KMS-11 (cell line): ENCODE results near the gene TAOK1.

Experiments used
- H2AFZ ChIP-seq: fragments of 200-600 bp; sonication (generic); 2 replicates; pipeline ENCODE4 v1.6.1; 2016; ENCODE audit warnings: antibody characterized with exemption, mixed run types, low read depth
- H3K27ac ChIP-seq: fragments of 200-600 bp; sonication (generic); 2 replicates; pipeline ENCODE4 v1.6.1; 2016; ENCODE audit warnings: mild to moderate bottlenecking, mixed run types
- H3K27me3 ChIP-seq: fragments of 200-600 bp; sonication (generic); 2 replicates; pipeline ENCODE4 v1.6.1; 2017; ENCODE audit warnings: mild to moderate bottlenecking, low read depth, mixed run types, moderate library complexity; ENCODE audit not compliant: insufficient read depth
- H3K36me3 ChIP-seq: fragments of 200-600 bp; sonication (generic); 2 replicates; pipeline ENCODE4 v1.6.1; 2017; ENCODE audit warnings: mild to moderate bottlenecking, mixed run types; ENCODE audit not compliant: insufficient read depth
- H3K4me1 ChIP-seq: fragments of 200-600 bp; sonication (generic); 2 replicates; pipeline ENCODE4 v1.6.1; 2016; ENCODE audit warnings: mild to moderate bottlenecking, low read depth, mixed run types; ENCODE audit not compliant: poor library complexity, severe bottlenecking
- H3K4me2 ChIP-seq: fragments of 200-600 bp; sonication (generic); 2 replicates; pipeline ENCODE4 v1.7.0; 2016; ENCODE audit warnings: mild to moderate bottlenecking, mixed run types
- H3K4me3 ChIP-seq: fragments of 200-600 bp; sonication (generic); IDR thresholded peaks from 2 replicates; pipeline ENCODE4 v1.6.1; 2017; ENCODE audit warnings: low read depth, low read length, mixed read lengths; ENCODE audit not compliant: insufficient read depth
- H3K79me2 ChIP-seq: fragments of 200-600 bp; sonication (generic); 2 replicates; pipeline ENCODE4 v1.6.1; 2016; ENCODE audit warnings: low read depth, mixed run types; ENCODE audit not compliant: insufficient read depth
- H3K9ac ChIP-seq: fragments of 200-600 bp; sonication (generic); 2 replicates; pipeline ENCODE4 v1.6.1; 2016; ENCODE audit warnings: mild to moderate bottlenecking, mixed run types
- H4K20me1 ChIP-seq: fragments of 200-600 bp; sonication (generic); 2 replicates; pipeline ENCODE4 v1.6.1; 2016; ENCODE audit warnings: mild to moderate bottlenecking, mixed run types; ENCODE audit not compliant: insufficient read depth
- TF ChIP-seq, protein P1 (sequence below): fragments of 200-600 bp; sonication (generic); conservative IDR thresholded peaks from 2 replicates; pipeline ENCODE4 v1.6.1; 2017; ENCODE audit warnings: low read depth, mild to moderate bottlenecking, antibody characterized with exemption, low read length, moderate library complexity, mixed read lengths

The TAOK1 gene

DNA sequence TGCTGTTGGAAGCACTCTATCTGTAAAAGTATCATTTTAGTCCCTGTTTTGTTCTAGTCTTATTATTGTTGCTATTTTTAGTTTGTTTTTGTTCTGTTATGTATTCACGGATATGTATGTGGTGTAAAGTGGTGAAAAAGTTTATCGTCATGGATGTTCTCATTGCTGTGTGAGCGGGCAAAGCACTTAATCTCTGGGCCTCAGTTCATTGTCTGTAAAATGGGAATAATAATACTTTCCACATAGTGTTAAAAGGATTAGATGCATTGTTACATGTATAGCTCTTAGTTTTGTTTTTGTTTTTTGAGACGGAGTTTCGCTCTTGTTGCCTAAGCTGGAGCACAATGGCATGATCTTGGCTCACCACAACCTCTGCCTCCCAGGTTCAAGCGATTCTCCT is 19.8 kb downstream of the TAOK1 start:
- Histone ChIP-seq H3K36me3 (no peaks in the 10 kb centered on the region), H3K4me3 (no peak overlapping the region), H3K4me2 (no peak overlapping the region), H3K27me3 (no peaks in the 10 kb centered on the region), H2AFZ (no peak overlapping the region), H3K27ac (no peak overlapping the region), H4K20me1 (peaks cover 12% of the 10 kb centered on the region; the same call in 1 of the 2 replicates), H3K9ac (no peak overlapping the region), H3K4me1 (peaks cover 5% of the 10 kb centered on the region), H3K79me2 (peaks cover 78% of the 10 kb centered on the region)
- TF ChIP-seq, protein P1, sequence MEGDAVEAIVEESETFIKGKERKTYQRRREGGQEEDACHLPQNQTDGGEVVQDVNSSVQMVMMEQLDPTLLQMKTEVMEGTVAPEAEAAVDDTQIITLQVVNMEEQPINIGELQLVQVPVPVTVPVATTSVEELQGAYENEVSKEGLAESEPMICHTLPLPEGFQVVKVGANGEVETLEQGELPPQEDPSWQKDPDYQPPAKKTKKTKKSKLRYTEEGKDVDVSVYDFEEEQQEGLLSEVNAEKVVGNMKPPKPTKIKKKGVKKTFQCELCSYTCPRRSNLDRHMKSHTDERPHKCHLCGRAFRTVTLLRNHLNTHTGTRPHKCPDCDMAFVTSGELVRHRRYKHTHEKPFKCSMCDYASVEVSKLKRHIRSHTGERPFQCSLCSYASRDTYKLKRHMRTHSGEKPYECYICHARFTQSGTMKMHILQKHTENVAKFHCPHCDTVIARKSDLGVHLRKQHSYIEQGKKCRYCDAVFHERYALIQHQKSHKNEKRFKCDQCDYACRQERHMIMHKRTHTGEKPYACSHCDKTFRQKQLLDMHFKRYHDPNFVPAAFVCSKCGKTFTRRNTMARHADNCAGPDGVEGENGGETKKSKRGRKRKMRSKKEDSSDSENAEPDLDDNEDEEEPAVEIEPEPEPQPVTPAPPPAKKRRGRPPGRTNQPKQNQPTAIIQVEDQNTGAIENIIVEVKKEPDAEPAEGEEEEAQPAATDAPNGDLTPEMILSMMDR, result no peak

DNA sequence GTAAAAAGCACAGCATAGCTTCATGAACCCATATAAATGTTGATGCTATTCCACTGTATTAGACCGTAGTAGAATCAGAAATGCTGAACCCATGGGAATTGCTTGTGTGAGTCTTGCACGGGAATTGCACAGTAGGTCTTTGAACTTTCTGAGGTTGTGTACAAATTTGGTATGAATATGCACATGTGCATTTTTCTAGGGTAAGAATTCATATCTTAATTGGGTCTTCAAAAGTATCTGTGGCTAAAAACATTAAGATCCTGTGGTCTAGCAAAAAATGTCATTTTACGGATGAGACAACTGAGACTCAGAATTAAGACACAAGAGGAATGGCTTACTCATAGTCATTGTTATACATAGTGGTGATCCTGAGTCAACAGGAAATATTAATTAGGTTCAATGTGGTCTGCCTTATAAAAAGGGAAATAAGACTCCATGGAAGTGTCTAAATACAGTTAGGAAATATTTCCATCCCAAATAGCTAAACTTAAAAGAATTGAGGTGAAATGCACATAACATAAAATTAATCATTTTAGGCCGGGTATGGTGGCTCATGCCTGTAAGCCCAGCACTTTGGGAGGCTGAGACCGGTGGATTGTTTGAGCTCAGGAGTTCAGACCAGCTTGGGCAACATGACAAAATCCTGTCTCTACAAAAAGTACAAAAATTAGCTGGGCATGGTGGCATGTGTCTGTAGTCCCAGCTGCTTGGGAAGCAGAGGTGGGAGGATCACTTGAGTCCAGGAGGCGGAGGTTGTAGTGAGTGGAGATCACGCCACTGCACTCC is 22.8 kb downstream of the TAOK1 start:
- H3K79me2 ChIP-seq, result peaks cover 78% of the 10 kb centered on the region
- H3K4me1 ChIP-seq, result peaks cover 5% of the 10 kb centered on the region
- H3K27ac ChIP-seq, result no peak overlapping the region
- H2AFZ ChIP-seq, result no peak overlapping the region
- no peaks in the 10 kb centered on the region for H3K27me3 ChIP-seq
- H3K36me3 ChIP-seq, result no peaks in the 10 kb centered on the region
- H3K9ac ChIP-seq, result no peak overlapping the region
- TF ChIP-seq, protein P1, result no peak
- H4K20me1 ChIP-seq, result peaks cover 12% of the 10 kb centered on the region; the same call in 1 of the 2 replicates
- H3K4me3 ChIP-seq, result no peak overlapping the region
- no peak overlapping the region for H3K4me2 ChIP-seq

DNA sequence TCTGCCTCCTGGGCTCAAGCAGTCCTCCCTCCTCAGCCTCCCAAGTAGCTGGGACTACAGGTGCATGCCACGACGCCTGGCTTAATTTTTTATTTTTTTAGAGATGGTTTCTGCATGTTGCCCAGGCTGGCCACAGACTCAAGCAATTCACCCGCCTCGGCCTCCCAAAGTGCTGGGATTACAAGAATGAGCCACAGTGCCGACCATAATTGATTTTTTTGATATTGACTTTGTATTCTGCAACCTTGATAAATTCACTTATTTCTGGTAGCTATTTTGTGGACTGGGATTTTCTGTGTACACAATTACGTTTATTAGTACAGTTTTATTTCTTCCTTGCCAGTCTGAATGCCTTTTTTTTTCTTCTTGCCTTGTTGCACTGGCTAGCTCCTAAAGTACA is 30.0 kb downstream of the TAOK1 start:
- peaks cover 70% of the 10 kb centered on the region for H3K79me2 ChIP-seq
- no peak overlapping the region for H3K4me3 ChIP-seq
- no peak overlapping the region for H3K27ac ChIP-seq
- TF ChIP-seq, protein P1, result no peak
- no peaks in the 10 kb centered on the region for H3K36me3 ChIP-seq
- H3K4me2 ChIP-seq, result no peak overlapping the region
- no peak overlapping the region for H2AFZ ChIP-seq
- H3K27me3 ChIP-seq, result no peaks in the 10 kb centered on the region
- H3K4me1 ChIP-seq, result no peaks in the 10 kb centered on the region
- H3K9ac ChIP-seq, result no peak overlapping the region
- H4K20me1 ChIP-seq, result no peaks in the 10 kb centered on the region; the same call in 1 of the 2 replicates

DNA sequence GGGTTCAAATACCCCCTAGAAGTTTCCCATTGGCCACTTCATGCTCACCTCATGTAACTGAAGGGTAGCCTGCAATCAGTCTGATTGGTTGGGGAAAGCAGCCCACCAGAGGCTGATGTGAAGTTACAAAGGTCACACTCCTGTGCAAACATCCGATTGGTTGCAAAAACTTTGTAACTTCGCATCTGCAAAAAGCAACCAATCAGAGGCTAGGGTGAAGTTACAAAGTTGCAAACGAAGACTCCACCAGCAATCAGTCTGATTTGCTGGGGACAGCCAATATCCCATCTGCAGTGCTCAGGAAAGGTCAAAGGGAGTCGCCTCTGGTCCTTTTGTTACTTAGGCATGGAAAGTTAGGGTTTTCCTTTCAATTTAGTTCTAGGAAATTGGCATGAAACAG is 40.1 kb downstream of the TAOK1 start:
- Histone ChIP-seq H3K9ac (no peak overlapping the region), H3K4me3 (no peak overlapping the region), H4K20me1 (no peaks in the 10 kb centered on the region), H3K27ac (no peak overlapping the region), H3K36me3 (no peaks in the 10 kb centered on the region), H3K79me2 (peaks cover 40% of the 10 kb centered on the region; the same call in 1 of the 2 replicates), H3K4me1 (no peaks in the 10 kb centered on the region), H3K4me2 (no peak overlapping the region), H2AFZ (no peak overlapping the region), H3K27me3 (no peaks in the 10 kb centered on the region)
- TF ChIP-seq, protein P1, result no peak
